Fibroblast of lung (primary cell): ENCODE results near the gene ZSCAN20. TPM values are rescaled to one million over a fixed set of nuclear protein-coding genes. Genes with fewer than 3 reads are reported as not detected.

ENCODE experiments used
- DNase-seq, 2 donors: peaks; one replicate each; pipeline versions ENCODE4 v3.0.0 to v3.0.0-alpha.2; 2010; ENCODE audit warnings: low read depth in 2 of 2
- H2AFZ ChIP-seq: 2 replicates; pipeline ENCODE4 v1.5.1; 2012; ENCODE audit warnings: low read length, control low read depth, inconsistent platforms
- H3K27ac ChIP-seq: 2 replicates; pipeline ENCODE4 v1.5.1; 2011; ENCODE audit warnings: low read length, control low read depth; ENCODE audit not compliant: insufficient read depth
- H3K27me3 ChIP-seq: 2 replicates; pipeline ENCODE4 v1.5.1; 2011; ENCODE audit warnings: mild to moderate bottlenecking, low read length; ENCODE audit not compliant: control insufficient read depth, insufficient read depth
- H3K36me3 ChIP-seq: 2 replicates; pipeline ENCODE4 v1.5.1; 2011; ENCODE audit warnings: low read length; ENCODE audit not compliant: control insufficient read depth, insufficient read depth
- H3K4me1 ChIP-seq: 2 replicates; pipeline ENCODE4 v1.5.1; 2011; ENCODE audit warnings: low read length; ENCODE audit not compliant: control insufficient read depth, insufficient read depth; ENCODE audit errors: extremely low read depth
- H3K4me2 ChIP-seq: 2 replicates; pipeline ENCODE4 v1.5.1; 2011; ENCODE audit warnings: low read length, control low read depth; ENCODE audit not compliant: insufficient read depth; ENCODE audit errors: extremely low read depth
- H3K4me3 ChIP-seq, 4 experiments: fragments of 200-600 bp in 1 of 4; sonication (generic) in 1 of 4; replicated peaks in 1 of 4; 2 replicates each; pipeline ENCODE4 v1.5.1; 2011 to 2016; ENCODE audit warnings: low read length in 4 of 4, low read depth in 3 of 4, mild to moderate bottlenecking in 3 of 4, control low read depth in 2 of 4, inconsistent platforms in 1 of 4, mixed read lengths in 1 of 4; ENCODE audit not compliant: insufficient read depth in 1 of 4; ENCODE audit errors: control extremely low read depth in 1 of 4
- H3K79me2 ChIP-seq: 2 replicates; pipeline ENCODE4 v1.5.1; 2012; ENCODE audit warnings: mild to moderate bottlenecking, low read length, inconsistent platforms; ENCODE audit not compliant: control insufficient read depth, insufficient read depth
- H3K9ac ChIP-seq: 2 replicates; pipeline ENCODE4 v1.5.1; 2011; ENCODE audit warnings: mild to moderate bottlenecking, low read length, control low read depth; ENCODE audit not compliant: insufficient read depth
- H3K9me3 ChIP-seq: 2 replicates; pipeline ENCODE4 v1.5.1; 2012; ENCODE audit warnings: low read depth, low read length; ENCODE audit not compliant: control insufficient read depth, insufficient read depth
- H4K20me1 ChIP-seq: 2 replicates; pipeline ENCODE4 v1.5.1; 2011; ENCODE audit warnings: low read length; ENCODE audit not compliant: control insufficient read depth, insufficient read depth; ENCODE audit errors: extremely low read depth
- EZH2 ChIP-seq: IDR thresholded peaks from 2 replicates; pipeline ENCODE4 v1.5.1; 2012; ENCODE audit warnings: low read length, control low read depth, mild to moderate bottlenecking; ENCODE audit errors: missing control alignments
- polyA plus RNA-seq, 2 donors: library from polyadenylated mRNA; depleted of rRNA in 1 of 2; stranded (reverse) in 1 of 2; unstranded in 1 of 2; fragments of >200 nt; gene quantifications; 2 replicates each; pipeline ENCODE4 v1.2.1, GENCODE V29; 2011 to 2012; ENCODE audit warnings: missing spikeins in 1 of 2
- total RNA-seq: library from RNA; depleted of rRNA; stranded (reverse); fragments of >200 nt; gene quantifications from 2 replicates; pipeline ENCODE4 v1.2.1, GENCODE V29; 2014
- TF ChIP-seq, protein P1 (sequence below), 2 donors: IDR thresholded peaks in 1 of 2; conservative IDR thresholded peaks in 1 of 2; 1 replicate in 1 of 2; 2 replicates in 1 of 2; pipeline ENCODE4 v1.5.1; 2011 to 2012; ENCODE audit warnings: low read length in 2 of 2, control low read depth in 1 of 2, inconsistent platforms in 1 of 2, low read depth in 1 of 2, mild to moderate bottlenecking in 1 of 2

Gene ZSCAN20
- total and polyA plus RNA-seq, 2 donors (not counting 1 experiment from before 2014, with no cell fraction given), result 3.1 to 13.0 TPM

DNA sequence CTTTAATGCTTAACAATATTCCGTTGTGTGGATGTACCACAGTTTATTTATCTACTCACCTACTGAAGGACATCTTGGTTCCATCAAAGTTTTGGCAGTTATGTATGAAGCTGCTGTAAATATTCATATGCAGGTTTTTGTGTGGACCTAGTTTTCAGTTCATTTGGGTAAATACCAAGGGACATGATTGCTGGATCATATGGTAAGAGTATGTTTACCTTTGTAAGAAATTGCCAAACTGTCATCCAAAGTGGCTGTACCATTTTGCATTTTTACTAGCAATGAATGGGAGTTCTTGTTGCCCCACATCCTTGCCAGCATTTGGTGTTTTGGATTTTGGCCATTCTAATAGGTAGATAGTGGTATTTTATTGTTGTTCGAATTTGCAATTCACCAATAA is 10.0 kb downstream of the ZSCAN20 start:
- Histone ChIP-seq H3K4me3 (no peak overlapping the region), H4K20me1 (no peaks in the 10 kb centered on the region), H3K27me3 (no peaks in the 10 kb centered on the region), H3K4me1 (no peaks in the 10 kb centered on the region), H2AFZ (no peak overlapping the region), H3K4me2 (no peak overlapping the region), H3K9ac (no peak overlapping the region), H3K36me3 (peaks cover 2% of the 10 kb centered on the region), H3K79me2 (no peaks in the 10 kb centered on the region), H3K27ac (no peak overlapping the region), H3K9me3 (no peaks in the 10 kb centered on the region)
- TF ChIP-seq, protein P1, sequence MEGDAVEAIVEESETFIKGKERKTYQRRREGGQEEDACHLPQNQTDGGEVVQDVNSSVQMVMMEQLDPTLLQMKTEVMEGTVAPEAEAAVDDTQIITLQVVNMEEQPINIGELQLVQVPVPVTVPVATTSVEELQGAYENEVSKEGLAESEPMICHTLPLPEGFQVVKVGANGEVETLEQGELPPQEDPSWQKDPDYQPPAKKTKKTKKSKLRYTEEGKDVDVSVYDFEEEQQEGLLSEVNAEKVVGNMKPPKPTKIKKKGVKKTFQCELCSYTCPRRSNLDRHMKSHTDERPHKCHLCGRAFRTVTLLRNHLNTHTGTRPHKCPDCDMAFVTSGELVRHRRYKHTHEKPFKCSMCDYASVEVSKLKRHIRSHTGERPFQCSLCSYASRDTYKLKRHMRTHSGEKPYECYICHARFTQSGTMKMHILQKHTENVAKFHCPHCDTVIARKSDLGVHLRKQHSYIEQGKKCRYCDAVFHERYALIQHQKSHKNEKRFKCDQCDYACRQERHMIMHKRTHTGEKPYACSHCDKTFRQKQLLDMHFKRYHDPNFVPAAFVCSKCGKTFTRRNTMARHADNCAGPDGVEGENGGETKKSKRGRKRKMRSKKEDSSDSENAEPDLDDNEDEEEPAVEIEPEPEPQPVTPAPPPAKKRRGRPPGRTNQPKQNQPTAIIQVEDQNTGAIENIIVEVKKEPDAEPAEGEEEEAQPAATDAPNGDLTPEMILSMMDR (conservative IDR thresholded peaks at IDR 0.05 in 1 of 2, IDR thresholded peaks at IDR 0.05 in 1 of 2; ENCODE audit: low read depth in 1 of 2, low read length in 2 of 2), result no peak
- TF ChIP-seq EZH2, result no peak
- no peak for DNase-seq

DNA sequence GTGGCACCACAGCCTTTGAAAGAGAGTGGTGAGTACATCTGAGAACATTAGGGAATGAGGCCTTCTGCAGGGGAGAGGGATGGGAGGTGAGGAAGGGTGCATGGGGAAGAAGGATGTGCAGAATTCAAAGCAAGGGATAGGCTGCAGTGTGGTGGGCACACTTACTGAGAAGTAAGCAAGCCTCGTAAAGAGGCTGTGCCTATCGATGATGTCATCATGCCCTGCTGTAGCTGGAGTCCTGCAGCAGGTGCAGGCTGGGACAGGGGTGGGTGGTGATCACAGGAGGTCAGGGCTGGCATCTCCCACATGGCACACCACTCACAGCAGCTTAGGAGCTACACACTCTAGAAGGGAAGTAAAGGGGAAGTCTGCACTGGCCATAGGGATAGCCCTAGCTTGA is 16.2 kb downstream of the ZSCAN20 start:
- H3K79me2 ChIP-seq, result no peaks in the 10 kb centered on the region
- no peak overlapping the region for H3K27ac ChIP-seq
- H3K4me2 ChIP-seq, result no peak overlapping the region
- DNase-seq, result no peak
- no peaks in the 10 kb centered on the region for H3K4me1 ChIP-seq
- H3K9me3 ChIP-seq, result peaks cover 1% of the 10 kb centered on the region
- no peaks in the 10 kb centered on the region for H4K20me1 ChIP-seq
- no peaks in the 10 kb centered on the region for H3K27me3 ChIP-seq
- H2AFZ ChIP-seq, result no peak overlapping the region
- TF ChIP-seq EZH2, result no peak
- TF ChIP-seq, protein P1 (conservative IDR thresholded peaks at IDR 0.05 in 1 of 2, IDR thresholded peaks at IDR 0.05 in 1 of 2; ENCODE audit: low read depth in 1 of 2, low read length in 2 of 2), result no peak
- H3K9ac ChIP-seq, result no peak overlapping the region
- no peak overlapping the region for H3K4me3 ChIP-seq
- H3K36me3 ChIP-seq, result peaks cover 11% of the 10 kb centered on the region

DNA sequence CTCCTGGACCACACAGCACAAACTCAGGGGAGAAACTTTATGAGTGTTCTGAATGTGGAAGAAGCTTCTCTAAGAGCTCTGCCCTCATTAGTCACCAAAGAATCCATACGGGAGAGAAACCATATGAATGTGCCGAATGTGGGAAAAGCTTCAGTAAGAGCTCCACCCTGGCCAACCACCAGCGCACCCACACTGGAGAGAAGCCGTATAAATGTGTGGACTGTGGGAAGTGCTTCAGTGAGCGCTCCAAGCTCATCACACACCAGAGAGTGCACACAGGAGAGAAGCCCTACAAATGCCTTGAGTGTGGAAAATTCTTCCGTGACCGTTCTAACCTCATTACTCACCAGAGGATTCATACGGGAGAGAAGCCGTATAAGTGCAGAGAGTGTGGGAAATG is 22.5 kb downstream of the ZSCAN20 start:
- Histone ChIP-seq H3K27ac (no peak overlapping the region), H3K4me1 (no peaks in the 10 kb centered on the region), H4K20me1 (no peaks in the 10 kb centered on the region), H2AFZ (no peak overlapping the region), H3K36me3 (peaks cover 2% of the 10 kb centered on the region), H3K27me3 (no peaks in the 10 kb centered on the region), H3K79me2 (no peaks in the 10 kb centered on the region), H3K4me2 (no peak overlapping the region), H3K9ac (no peak overlapping the region), H3K9me3 (peaks cover 9% of the 10 kb centered on the region), H3K4me3 (no peak overlapping the region)
- TF ChIP-seq EZH2, result no peak
- TF ChIP-seq, protein P1 (conservative IDR thresholded peaks at IDR 0.05 in 1 of 2, IDR thresholded peaks at IDR 0.05 in 1 of 2; ENCODE audit: low read depth in 1 of 2, low read length in 2 of 2), result no peak
- DNase-seq, result peak in 1 of 2 donors; percentile 31
